Measurements from ENCODE around the gene SULT1C2. TPM values are rescaled to one million over a fixed set of nuclear protein-coding genes. Genes with fewer than 3 reads are reported as not detected.

Gene SULT1C2
- total and polyA plus RNA-seq, 3 donors from 2014 or later: 0.43 to 1.3 TPM; not detected in 1

GRCh38 chr2:108309903-108310302, 21.2 kb downstream of the SULT1C2 start:
- no peak for DNase-seq
- Histone ChIP-seq H3K27me3 (no peaks in the 10 kb centered on the region), H3K4me1 (no peaks in the 10 kb centered on the region), H3K27ac (no peak overlapping the region), H3K36me3 (ENCODE audit: low read depth, missing control alignments) (no peaks in the 10 kb centered on the region), H3K9me3 (no peaks in the 10 kb centered on the region), H3K4me3 (no peak overlapping the region)
- no peak for TF ChIP-seq POLR2A (IDR thresholded peaks at IDR 0.05)
- TF ChIP-seq CTCF (IDR thresholded peaks at IDR 0.05): no peak
- intact Hi-C loops (cut with DNase I; ENCODE audit: low total_unique reads): no loop called here

- no peaks in the 10 kb centered on the region for H3K4me1 ChIP-seq
- TF ChIP-seq CTCF (IDR thresholded peaks at IDR 0.05): no peak
- no peak for TF ChIP-seq POLR2A (IDR thresholded peaks at IDR 0.05)
- H3K27ac ChIP-seq: no peak overlapping the region
- no peaks in the 10 kb centered on the region for H3K27me3 ChIP-seq
- WGBS, 2 donors: 89 to 95% methylated on average over 3 of the region's 3 CpGs
- H3K36me3 ChIP-seq (ENCODE audit: low read depth, missing control alignments): no peaks in the 10 kb centered on the region
- no peak overlapping the region for H3K4me3 ChIP-seq
- no peak for DNase-seq
- no peaks in the 10 kb centered on the region for H3K9me3 ChIP-seq
- intact Hi-C loops (cut with DNase I; ENCODE audit: low total_unique reads): no loop called here
These were observed 26.0 kb downstream of the SULT1C2 start for GRCh38 chr2:108314586-108315296.

DNA sequence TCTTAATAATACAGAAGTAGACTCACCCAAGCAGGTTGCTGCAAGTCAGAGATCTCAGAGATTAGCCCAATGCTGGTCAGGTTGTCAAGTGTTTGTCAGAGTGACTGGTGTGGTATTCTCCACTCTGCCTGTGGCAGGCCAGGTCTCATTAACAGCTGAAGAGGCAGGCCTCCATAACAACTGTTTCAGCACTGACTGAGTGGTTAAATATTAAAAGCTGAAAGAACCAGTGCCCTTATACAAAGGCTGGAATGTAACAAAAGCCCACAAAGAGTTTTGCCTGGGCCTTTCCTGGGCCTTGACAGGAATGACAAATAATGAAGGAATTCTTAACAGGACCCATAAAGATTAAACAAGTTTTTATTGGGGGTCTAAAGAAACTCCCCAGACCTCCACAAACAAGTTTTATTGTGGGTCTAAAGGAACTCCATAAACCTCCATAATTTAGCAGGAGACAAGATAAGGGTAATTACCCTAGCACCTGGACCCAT, 26.8 kb downstream of the SULT1C2 start:
- Histone ChIP-seq H3K4me1 (no peaks in the 10 kb centered on the region), H3K27me3 (no peaks in the 10 kb centered on the region), H3K9me3 (no peaks in the 10 kb centered on the region), H3K27ac (no peak overlapping the region), H3K36me3 (ENCODE audit: low read depth, missing control alignments) (no peaks in the 10 kb centered on the region), H3K4me3 (no peak overlapping the region)
- no peak for DNase-seq
- intact Hi-C loops (cut with DNase I; ENCODE audit: low total_unique reads): no loop called here
- TF ChIP-seq POLR2A (IDR thresholded peaks at IDR 0.05) (no peak), CTCF (IDR thresholded peaks at IDR 0.05) (no peak)

DNA sequence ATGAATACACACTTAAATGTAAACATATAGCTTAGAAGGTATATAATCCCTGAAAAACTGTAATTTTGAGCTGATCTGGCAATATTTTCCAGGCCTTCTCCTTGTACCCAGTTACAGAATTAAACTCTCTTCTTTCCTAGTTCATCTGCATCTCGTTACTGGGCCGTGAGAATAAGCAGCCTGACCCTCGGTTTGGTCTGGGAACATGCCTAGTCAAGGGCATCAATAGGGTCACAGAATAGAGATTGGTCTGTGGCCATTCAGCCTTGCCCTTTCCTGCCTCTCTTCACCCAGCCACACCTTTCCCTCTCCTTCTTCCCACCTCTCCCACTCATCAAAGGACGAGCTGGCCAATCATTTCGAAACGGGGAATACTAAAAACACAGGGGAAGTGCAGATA, 27.3 kb downstream of the SULT1C2 start:
- Histone ChIP-seq H3K27me3 (no peaks in the 10 kb centered on the region), H3K27ac (no peak overlapping the region), H3K36me3 (ENCODE audit: low read depth, missing control alignments) (no peaks in the 10 kb centered on the region), H3K4me1 (no peaks in the 10 kb centered on the region), H3K9me3 (no peaks in the 10 kb centered on the region), H3K4me3 (no peak overlapping the region)
- 32 to 41% methylated on average over 6 of the region's 6 CpGs for WGBS, 2 donors
- no peak for TF ChIP-seq CTCF (IDR thresholded peaks at IDR 0.05)
- no peak for TF ChIP-seq POLR2A (IDR thresholded peaks at IDR 0.05)
- intact Hi-C loops (cut with DNase I; ENCODE audit: low total_unique reads): no loop called here
- DNase-seq: no peak
